WTC11 (cell line): Measurements from ENCODE around the gene CYP4X1. TPM values are rescaled to one million over a fixed set of nuclear protein-coding genes. Genes with fewer than 3 reads are reported as not detected.
"Not testable (repeated sequence)": the region's sequence is repeated elsewhere in the genome, so short reads cannot be mapped to it uniquely, and the experiment has no call there.

Source experiments
- ATAC-seq: fragments of 200-7000 bp; cut with Tn5 transposase; 2 replicates; pipeline ENCODE4 v1.10.0; 2021; ENCODE audit warnings: mild to moderate bottlenecking, moderate library complexity
- CTCF ChIA-PET: fragments of 300-600 bp; sonication (Branson Sonifier 250); formaldehyde crosslinking; loops from one replicate; lab custom pipeline; 2021; ENCODE audit warnings: antibody characterized with exemption; lab: Charles Lee
- POLR2A ChIA-PET: fragments of 350-600 bp; sonication (Branson Sonifier 250); formaldehyde crosslinking; loops from one replicate; lab custom pipeline; 2021; ENCODE audit warnings: antibody characterized with exemption; lab: Charles Lee
- DNase-seq: peaks from one replicate; pipeline ENCODE4 v3.0.0; 2021; ENCODE audit warnings: low spot score
- H3K27ac Mint-ChIP-seq: 2 replicates; pipeline ENCODE4 v1.8.0; 2021; ENCODE audit warnings: mixed read lengths
- H3K27me3 Mint-ChIP-seq: 2 replicates; pipeline ENCODE4 v1.8.0; 2021; ENCODE audit warnings: low read depth, mild to moderate bottlenecking, moderate library complexity, mixed read lengths
- H3K36me3 Mint-ChIP-seq: 2 replicates; pipeline ENCODE4 v1.8.0; 2021; ENCODE audit warnings: mixed read lengths
- H3K4me1 Mint-ChIP-seq: 2 replicates; pipeline ENCODE4 v1.8.0; 2022; ENCODE audit warnings: mixed read lengths
- H3K4me3 Mint-ChIP-seq: 2 replicates; pipeline ENCODE4 v1.8.0; 2021; ENCODE audit warnings: mild to moderate bottlenecking, moderate library complexity, mixed read lengths
- H3K9me3 Mint-ChIP-seq: 2 replicates; pipeline ENCODE4 v1.8.0; 2021; ENCODE audit warnings: mixed read lengths
- E2F5 ChIP-seq: sonication (generic); formaldehyde crosslinking; IDR thresholded peaks from 2 replicates; pipeline ENCODE4 v1.8.1; 2022; ENCODE audit warnings: mild to moderate bottlenecking, moderate library complexity, missing genetic modification reagents
- ELF4 ChIP-seq: sonication (generic); formaldehyde crosslinking; IDR thresholded peaks from 2 replicates; pipeline ENCODE4 v1.8.1; 2022; ENCODE audit warnings: low read depth, mild to moderate bottlenecking, moderate library complexity, missing genetic modification reagents
- ERG ChIP-seq: fragments of 250-450 bp; sonication (Bioruptor Pico); IDR thresholded peaks from 2 replicates; pipeline ENCODE4 v1.8.0; 2021; ENCODE audit warnings: mild to moderate bottlenecking
- FOXJ3 ChIP-seq: sonication (generic); formaldehyde crosslinking; IDR thresholded peaks from 2 replicates; pipeline ENCODE4 v1.9.0; 2021; ENCODE audit warnings: missing genetic modification reagents, mild to moderate bottlenecking, borderline replicate concordance
- IRF2 ChIP-seq: sonication (generic); formaldehyde crosslinking; IDR thresholded peaks from 2 replicates; pipeline ENCODE4 v1.8.0; 2022; ENCODE audit warnings: low read depth, missing genetic modification reagents, borderline replicate concordance
- JUN ChIP-seq: sonication (generic); formaldehyde crosslinking; IDR thresholded peaks from 2 replicates; pipeline ENCODE4 v1.8.0; 2023; ENCODE audit warnings: mild to moderate bottlenecking, missing genetic modification reagents
- MLX ChIP-seq: sonication (generic); formaldehyde crosslinking; IDR thresholded peaks from 2 replicates; pipeline ENCODE4 v1.8.1; 2023; ENCODE audit warnings: mild to moderate bottlenecking, missing genetic modification reagents, moderate library complexity
- MXD4 ChIP-seq: fragments of 250-450 bp; sonication (Bioruptor Pico); IDR thresholded peaks from 2 replicates; pipeline ENCODE4 v1.8.0; 2021; ENCODE audit warnings: mild to moderate bottlenecking, moderate library complexity, borderline replicate concordance
- NR1H2 ChIP-seq: sonication (generic); formaldehyde crosslinking; IDR thresholded peaks from 2 replicates; pipeline ENCODE4 v1.9.0; 2021; ENCODE audit warnings: mild to moderate bottlenecking, moderate library complexity, missing genetic modification reagents
- PRDM15 ChIP-seq: sonication (generic); formaldehyde crosslinking; IDR thresholded peaks from 2 replicates; pipeline ENCODE4 v1.8.0; 2022; ENCODE audit warnings: missing genetic modification reagents
- PREB ChIP-seq: sonication (generic); formaldehyde crosslinking; IDR thresholded peaks from 2 replicates; pipeline ENCODE4 v1.8.1; 2022; ENCODE audit warnings: mild to moderate bottlenecking, missing genetic modification reagents, moderate library complexity, borderline replicate concordance
- RORB ChIP-seq: fragments of 250-450 bp; sonication (Bioruptor Pico); IDR thresholded peaks from 2 replicates; pipeline ENCODE4 v1.9.0; 2021; ENCODE audit warnings: mild to moderate bottlenecking
- SMAD4 ChIP-seq: sonication (generic); formaldehyde crosslinking; IDR thresholded peaks from 2 replicates; pipeline ENCODE4 v1.8.0; 2022; ENCODE audit warnings: mild to moderate bottlenecking, missing genetic modification reagents
- TEAD1 ChIP-seq: sonication (generic); formaldehyde crosslinking; IDR thresholded peaks from 2 replicates; pipeline ENCODE4 v1.8.0; 2022; ENCODE audit warnings: mild to moderate bottlenecking, missing genetic modification reagents
- ZBTB43 ChIP-seq: sonication (generic); formaldehyde crosslinking; IDR thresholded peaks from 2 replicates; pipeline ENCODE4 v1.8.1; 2023; ENCODE audit warnings: mild to moderate bottlenecking, missing genetic modification reagents
- ZNF219 ChIP-seq: sonication (generic); formaldehyde crosslinking; IDR thresholded peaks from 2 replicates; pipeline ENCODE4 v1.8.0; 2023; ENCODE audit warnings: missing genetic modification reagents, mild to moderate bottlenecking, borderline replicate concordance
- ZNF396 ChIP-seq: fragments of 250-450 bp; sonication (Bioruptor Pico); IDR thresholded peaks from 2 replicates; pipeline ENCODE4 v1.8.0; 2021; ENCODE audit warnings: mild to moderate bottlenecking, moderate library complexity, borderline replicate concordance
- ZNF416 ChIP-seq: fragments of 250-450 bp; sonication (Bioruptor Pico); IDR thresholded peaks from 2 replicates; pipeline ENCODE4 v1.9.0; 2021; ENCODE audit warnings: mild to moderate bottlenecking, inconsistent platforms
- ZNF423 ChIP-seq: fragments of 250-450 bp; sonication (Bioruptor Pico); IDR thresholded peaks from 2 replicates; pipeline ENCODE4 v2.1.2; 2022; ENCODE audit warnings: mild to moderate bottlenecking, moderate library complexity
- ZNF512 ChIP-seq: sonication (generic); formaldehyde crosslinking; IDR thresholded peaks from 2 replicates; pipeline ENCODE4 v1.8.1; 2022; ENCODE audit warnings: missing genetic modification reagents, borderline replicate concordance
- ZNF671 ChIP-seq: fragments of 250-450 bp; sonication (Bioruptor Pico); IDR thresholded peaks from 2 replicates; pipeline ENCODE4 v1.8.0; 2021; ENCODE audit warnings: mild to moderate bottlenecking
- total RNA-seq: library from RNA; stranded (reverse); gene quantifications from 3 replicates; pipeline ENCODE4 v1.2.3, GENCODE V29; 2021

CYP4X1 gene
- total RNA-seq, 1 experiment from 2014 or later: 1.3 TPM

- ATAC-seq (no peak), DNase-seq (no peak)
- ChIA-PET POLR2A (no interaction called here), CTCF (interaction anchor here (0.7 to 1.4 kb wide), 9 partner anchors 11 to 188 kb away, joined by 3 to 6 read pairs (median 4); partner anchors contain the start of genes CYP4X1 and PDZK1IP1)
- peaks cover 14% of the 10 kb centered on the region for H3K27me3 Mint-ChIP-seq
- no peak overlapping the region for H3K27ac Mint-ChIP-seq
- H3K4me1 Mint-ChIP-seq: peaks cover 24% of the 10 kb centered on the region
- H3K9me3 Mint-ChIP-seq: peaks cover 23% of the 10 kb centered on the region
- H3K4me3 Mint-ChIP-seq: no peak overlapping the region
- TF ChIP-seq ERG (no peak), SMAD4 (CRISPR knock-in tag) (no peak), ZNF512 (CRISPR knock-in tag) (no peak)
- TF ChIP-seq, all 79 proteins: peak for 0
- peaks cover 20% of the 10 kb centered on the region for H3K36me3 Mint-ChIP-seq
These were observed 21.3 kb upstream of the CYP4X1 start for GRCh38 chr1:47002211-47002610.

- ATAC-seq (no peak), DNase-seq (no peak)
- Mint-ChIP-seq H3K9me3 (peaks cover 40% of the 10 kb centered on the region), H3K4me3 (no peak overlapping the region), H3K4me1 (peaks cover 17% of the 10 kb centered on the region), H3K36me3 (peaks cover 26% of the 10 kb centered on the region), H3K27me3 (peaks cover 28% of the 10 kb centered on the region), H3K27ac (no peak overlapping the region)
- ChIA-PET CTCF (interaction anchor here (0.9 to 1.8 kb wide), 3 partner anchors 20 to 256 kb away, joined by 3 to 4 read pairs (median 3); no protein-coding TSS in a partner anchor), POLR2A (no interaction called here)
- no peak for TF ChIP-seq TEAD1 (CRISPR knock-in tag)
- TF ChIP-seq E2F5: no peak
- no peak for TF ChIP-seq NR1H2
- no peak for TF ChIP-seq ZNF219
- no peak for TF ChIP-seq FOXJ3 (CRISPR knock-in tag)
- no peak for TF ChIP-seq ZNF423 (CRISPR knock-in tag)
- no peak for TF ChIP-seq SMAD4 (CRISPR knock-in tag)
- TF ChIP-seq PRDM15 (CRISPR knock-in tag): no peak
- TF ChIP-seq MLX (CRISPR knock-in tag): no peak
- no peak for TF ChIP-seq ZNF396 (CRISPR knock-in tag)
- TF ChIP-seq ELF4 (CRISPR knock-in tag): no peak
- no peak for TF ChIP-seq ZBTB43
- no peak for TF ChIP-seq RORB
- TF ChIP-seq PREB (CRISPR knock-in tag): no peak
- no peak for TF ChIP-seq MXD4
- TF ChIP-seq ZNF671: no peak
- TF ChIP-seq IRF2 (CRISPR knock-in tag): no peak
- TF ChIP-seq JUN (CRISPR knock-in tag): no peak
- no peak for TF ChIP-seq ZNF416 (CRISPR knock-in tag)
These were observed 19.5 kb upstream of the CYP4X1 start for GRCh38 chr1:47003896-47004403.

GRCh38 chr1:47006437-47006836 lies 17.0 kb upstream of the CYP4X1 start:
- H3K27ac Mint-ChIP-seq, H3K4me1 Mint-ChIP-seq, POLR2A ChIA-PET, DNase-seq, CTCF ChIA-PET, H3K4me3 Mint-ChIP-seq, ATAC-seq: not testable (repeated sequence)
- Mint-ChIP-seq H3K36me3 (peaks cover 26% of the 10 kb centered on the region), H3K27me3 (peaks cover 49% of the 10 kb centered on the region), H3K9me3 (peaks cover 49% of the 10 kb centered on the region)
